CD14-positive monocyte (primary cell): ENCODE results near the gene CELSR1. TPM values are rescaled to one million over a fixed set of nuclear protein-coding genes. Genes with fewer than 3 reads are reported as not detected.
A peak's percentile ranks its signal among the peaks of the same experiment; 100 is the strongest.

Experiments used
- DNase-seq, 3 donors: peaks; one replicate each; pipeline ENCODE4 v3.0.0-alpha.2; 2011 to 2022
- H2AFZ ChIP-seq: 2 replicates; pipeline ENCODE4 v1.6.0; 2012; ENCODE audit warnings: mild to moderate bottlenecking, low read depth, low read length, inconsistent platforms; ENCODE audit not compliant: insufficient read depth, poor library complexity, severe bottlenecking
- H3K27ac ChIP-seq, 2 donors: 1 replicate in 1 of 2; 2 replicates in 1 of 2; pipeline ENCODE4 v1.5.1; 2012 to 2013; ENCODE audit warnings: low read length in 2 of 2, control low read depth in 1 of 2, inconsistent platforms in 1 of 2, low read depth in 1 of 2, mild to moderate bottlenecking in 1 of 2
- H3K27me3 ChIP-seq, 2 donors: one replicate each; pipeline versions ENCODE4 v1.6.0 to v1.6.1; 2011 to 2013; ENCODE audit warnings: low read length in 2 of 2; ENCODE audit not compliant: control insufficient read depth in 2 of 2, insufficient read depth in 2 of 2
- H3K36me3 ChIP-seq, 2 donors: replicated peaks in 1 of 2; 1 replicate in 1 of 2; 2 replicates in 1 of 2; pipeline versions ENCODE4 v1.5.1 to v1.6.1; 2012 to 2013; ENCODE audit warnings: low read length in 2 of 2, control low read depth in 1 of 2, inconsistent platforms in 1 of 2, mild to moderate bottlenecking in 1 of 2; ENCODE audit not compliant: insufficient read depth in 2 of 2, control insufficient read depth in 1 of 2
- H3K4me1 ChIP-seq, 2 donors: 1 replicate in 1 of 2; 2 replicates in 1 of 2; pipeline versions ENCODE4 v1.5.1 to v1.6.1; 2012 to 2013; ENCODE audit warnings: low read length in 2 of 2, control low read depth in 1 of 2, inconsistent platforms in 1 of 2, mild to moderate bottlenecking in 1 of 2, moderate library complexity in 1 of 2; ENCODE audit not compliant: insufficient read depth in 2 of 2, control insufficient read depth in 1 of 2
- H3K4me2 ChIP-seq: replicated peaks from 2 replicates; pipeline ENCODE3; 2012; ENCODE audit warnings: low read length, moderate library complexity, mild to moderate bottlenecking; ENCODE audit not compliant: poor library complexity, severe bottlenecking; ENCODE audit errors: extremely low read depth
- H3K4me3 ChIP-seq, 3 experiments: fragments of 200-600 bp in 1 of 3; sonication (generic) in 1 of 3; replicated peaks in 1 of 3; 1 replicate in 2 of 3; 2 replicates in 1 of 3; pipeline ENCODE4 v1.5.1; 2011 to 2013; ENCODE audit warnings: low read length in 3 of 3, mild to moderate bottlenecking in 3 of 3, control low read depth in 2 of 3, low read depth in 2 of 3, inconsistent platforms in 1 of 3, moderate library complexity in 1 of 3
- H3K79me2 ChIP-seq: 2 replicates; pipeline ENCODE4 v1.6.0; 2012; ENCODE audit warnings: mild to moderate bottlenecking, control low read depth, inconsistent platforms, low read length, moderate library complexity; ENCODE audit not compliant: insufficient read depth
- H3K9ac ChIP-seq: 2 replicates; pipeline ENCODE4 v1.6.0; 2017; ENCODE audit warnings: low read length, mild to moderate bottlenecking; ENCODE audit not compliant: insufficient read depth, poor library complexity, severe bottlenecking
- H3K9me3 ChIP-seq, 2 donors: replicated peaks in 1 of 2; 1 replicate in 1 of 2; 2 replicates in 1 of 2; pipeline versions ENCODE4 v1.5.1 to v1.6.1; 2012 to 2013; ENCODE audit warnings: low read length in 2 of 2, control low read depth in 1 of 2; ENCODE audit not compliant: control insufficient read depth in 1 of 2, insufficient read depth in 1 of 2
- H4K20me1 ChIP-seq: 2 replicates; pipeline ENCODE4 v1.6.0; 2012; ENCODE audit warnings: mild to moderate bottlenecking, low read length, control low read depth, moderate library complexity; ENCODE audit not compliant: insufficient read depth
- H3K27ac Mint-ChIP-seq, 7 donors: one replicate each; pipeline ENCODE4 v1.8.0; 2020; ENCODE audit warnings: mild to moderate bottlenecking in 7 of 7, mixed read lengths in 7 of 7, moderate library complexity in 6 of 7, inconsistent platforms in 2 of 7
- H3K27me3 Mint-ChIP-seq, 3 donors: one replicate each; pipeline ENCODE4 v1.8.0; 2021 to 2022; ENCODE audit warnings: low read depth in 3 of 3, mild to moderate bottlenecking in 3 of 3, mixed read lengths in 3 of 3, moderate library complexity in 3 of 3, inconsistent platforms in 1 of 3
- H3K36me3 Mint-ChIP-seq, 2 donors: one replicate each; pipeline ENCODE4 v1.8.0; 2020; ENCODE audit warnings: mixed read lengths in 2 of 2, inconsistent platforms in 1 of 2, mild to moderate bottlenecking in 1 of 2
- H3K4me1 Mint-ChIP-seq: one replicate; pipeline ENCODE4 v1.8.0; 2020; ENCODE audit warnings: mild to moderate bottlenecking, mixed read lengths
- H3K4me3 Mint-ChIP-seq, 2 donors: one replicate each; pipeline ENCODE4 v1.8.0; 2020; ENCODE audit warnings: mild to moderate bottlenecking in 2 of 2, mixed read lengths in 2 of 2, moderate library complexity in 1 of 2
- H3K9me3 Mint-ChIP-seq, 7 donors: one replicate each; pipeline ENCODE4 v1.8.0; 2020 to 2022; ENCODE audit warnings: mixed read lengths in 7 of 7, mild to moderate bottlenecking in 6 of 7, moderate library complexity in 6 of 7, inconsistent platforms in 2 of 7
- CTCF ChIP-seq: fragments of 200-600 bp; IDR thresholded peaks from one replicate; pipeline ENCODE4 v1.8.0; 2022; ENCODE audit warnings: antibody characterized with exemption, mild to moderate bottlenecking
- WGBS: methylation state at CpG from one replicate; pipeline ENCODE4 v1.1.5; 2013; ENCODE audit warnings: missing lambda C conversion rate; ENCODE audit not compliant: insufficient coverage; 5-methylcytosine and 5-hydroxymethylcytosine counted together
- intact Hi-C, 2 donors: fragments of 100-400 bp; cut with micrococcal nuclease; formaldehyde crosslinking; loops; one replicate each; pipeline versions ENCODE4 v1.15.0 to v1.15.1; 2023
- polyA plus RNA-seq, 3 donors: library from polyadenylated mRNA; depleted of rRNA in 1 of 3; unstranded in 2 of 3; stranded (reverse) in 1 of 3; fragments of 300-500 nt in 2 of 3; fragments of >200 nt in 1 of 3; fragmentation: Illumina TruSeq in 2 of 3; gene quantifications; 1 replicate in 2 of 3; 2 replicates in 1 of 3; pipeline ENCODE4 v1.2.3, GENCODE V29; 2012 to 2021

Gene CELSR1
- polyA plus RNA-seq, 3 donors = 0.16 TPM; not detected in 2

- Mint-ChIP-seq H3K27me3 (peaks cover 0 to 2% (median 0%) of the 10 kb centered on the region in 3 donors), H3K4me3 (no peak overlapping the region), H3K36me3 (peaks cover 87 to 100% of the 10 kb centered on the region in 2 donors), H3K9me3 (no peaks in the 10 kb centered on the region), H3K4me1 (no peaks in the 10 kb centered on the region), H3K27ac (peak overlapping the region in 2 of 7 donors; percentile 61 to 62)
- H3K4me3 ChIP-seq = no peak overlapping the region
- H3K9me3 ChIP-seq = no peaks in the 10 kb centered on the region
- H3K9ac ChIP-seq = no peak overlapping the region
- DNase-seq = no peak
- H3K4me2 ChIP-seq = no peak overlapping the region
- no peak for TF ChIP-seq CTCF
- no peaks in the 10 kb centered on the region for H3K27me3 ChIP-seq
- H3K27ac ChIP-seq = no peak overlapping the region
- no peaks in the 10 kb centered on the region for H4K20me1 ChIP-seq
- intact Hi-C loops = no loop called here
- H3K79me2 ChIP-seq = peaks cover 41% of the 10 kb centered on the region
- no peaks in the 10 kb centered on the region for H3K4me1 ChIP-seq
- peaks cover 70 to 95% of the 10 kb centered on the region in 2 donors for H3K36me3 ChIP-seq
- no peak overlapping the region for H2AFZ ChIP-seq
- WGBS = 96% methylated on average over 14 of the region's 14 CpGs
These were observed 217.2 kb downstream of the CELSR1 start for GRCh38 chr22:46320166-46320710.

- 95% methylated on average over 10 of the region's 10 CpGs for WGBS
- Histone ChIP-seq H3K9me3 (no peaks in the 10 kb centered on the region), H3K4me3 (no peak overlapping the region), H4K20me1 (no peaks in the 10 kb centered on the region), H3K36me3 (peaks cover 64 to 92% of the 10 kb centered on the region in 2 donors), H3K4me2 (no peak overlapping the region), H3K9ac (no peak overlapping the region), H3K4me1 (no peaks in the 10 kb centered on the region), H3K27me3 (no peaks in the 10 kb centered on the region), H3K27ac (no peak overlapping the region), H2AFZ (no peak overlapping the region), H3K79me2 (peaks cover 41% of the 10 kb centered on the region)
- intact Hi-C loops = no loop called here
- H3K27me3 Mint-ChIP-seq = peaks cover 0 to 2% (median 0%) of the 10 kb centered on the region in 3 donors
- DNase-seq = no peak
- H3K27ac Mint-ChIP-seq = peak overlapping the region in 2 of 7 donors; percentile 20 to 69
- H3K36me3 Mint-ChIP-seq = peaks cover 81 to 93% of the 10 kb centered on the region in 2 donors
- no peaks in the 10 kb centered on the region for H3K9me3 Mint-ChIP-seq
- no peak for TF ChIP-seq CTCF
- H3K4me3 Mint-ChIP-seq = no peak overlapping the region
- no peaks in the 10 kb centered on the region for H3K4me1 Mint-ChIP-seq
These were observed 218.1 kb downstream of the CELSR1 start for GRCh38 chr22:46319319-46319718.
